Activated B cell treated with CpG ODN at 0.5 μM for 24 hours (primary cell): ENCODE measurements around the gene COG8. TPM values are rescaled to one million over a fixed set of nuclear protein-coding genes. Genes with fewer than 3 reads are reported as not detected.

Experiments
- ATAC-seq: fragments of 200-7000 bp; cut with Tn5 transposase; one replicate; pipeline ENCODE4 v1.10.0; 2021; ENCODE audit warnings: low read depth, mild to moderate bottlenecking, moderate library complexity
- CTCF ChIA-PET: fragments of 350-600 bp; sonication (Branson Sonifier 250); formaldehyde crosslinking; loops from one replicate; lab custom pipeline; 2021; ENCODE audit warnings: antibody characterized with exemption; lab: Charles Lee
- POLR2A ChIA-PET: fragments of 350-600 bp; sonication (Branson Sonifier 250); formaldehyde crosslinking; loops from one replicate; lab custom pipeline; 2021; ENCODE audit warnings: antibody characterized with exemption; lab: Charles Lee
- DNase-seq: peaks from one replicate; pipeline ENCODE4 v3.0.0; 2022
- H3K27ac Mint-ChIP-seq: one replicate; pipeline ENCODE4 v1.8.0; 2020; ENCODE audit warnings: mixed read lengths
- H3K27me3 Mint-ChIP-seq: one replicate; pipeline ENCODE4 v1.8.0; 2021; ENCODE audit warnings: mixed read lengths
- H3K36me3 Mint-ChIP-seq: one replicate; pipeline ENCODE4 v1.8.0; 2021; ENCODE audit warnings: low read depth, mixed read lengths
- H3K4me1 Mint-ChIP-seq: one replicate; pipeline ENCODE4 v1.8.0; 2021; ENCODE audit warnings: mixed read lengths
- H3K4me3 Mint-ChIP-seq: one replicate; pipeline ENCODE4 v1.8.0; 2020; ENCODE audit warnings: mild to moderate bottlenecking, mixed read lengths
- H3K9me3 Mint-ChIP-seq: one replicate; pipeline ENCODE4 v1.8.0; 2020; ENCODE audit warnings: mixed read lengths
- CTCF ChIP-seq: fragments of 200-600 bp; IDR thresholded peaks from one replicate; pipeline ENCODE4 v1.8.0; 2022; ENCODE audit warnings: antibody characterized with exemption, mild to moderate bottlenecking
- intact Hi-C: fragments of 100-400 bp; cut with micrococcal nuclease; formaldehyde crosslinking; loops from one replicate; pipeline ENCODE4 v1.15.1; 2024
- total RNA-seq: library from RNA; stranded (reverse); gene quantifications from 2 replicates; pipeline ENCODE4 v1.2.3, GENCODE V29; 2022

The COG8 gene
- total RNA-seq, 1 donor from 2014 or later = 45.4 TPM

GRCh38 chr16:69329369-69330285 is 9.7 kb downstream of the COG8 start:
- ChIA-PET CTCF (interaction anchor here (1.1 to 1.8 kb wide), 3 partner anchors 9 to 19 kb away, joined by 3 to 6 read pairs (median 5); partner anchors contain the start of gene COG8), POLR2A (interaction anchor here (0.6 to 3.2 kb wide), 8 partner anchors 10 to 433 kb away, joined by 3 to 35 read pairs (median 5); partner anchors contain the start of genes COG8, NIP7, VPS4A and WWP2)
- H3K36me3 Mint-ChIP-seq = peaks cover 64% of the 10 kb centered on the region
- H3K9me3 Mint-ChIP-seq = no peaks in the 10 kb centered on the region
- peaks cover 38% of the 10 kb centered on the region for H3K4me1 Mint-ChIP-seq
- peak; percentile 37 for ATAC-seq
- no peaks in the 10 kb centered on the region for H3K27me3 Mint-ChIP-seq
- no peak for TF ChIP-seq CTCF
- no peak overlapping the region for H3K27ac Mint-ChIP-seq
- intact Hi-C loops = loop anchor here (1.0 kb wide), 4 partner anchors 10 to 197 kb away; partner anchors contain the start of genes CHTF8, COG8, NIP7 and UTP4
- peak overlapping the region; percentile 81 for H3K4me3 Mint-ChIP-seq
- peak; percentile 7 for DNase-seq

- H3K4me1 Mint-ChIP-seq = peaks cover 36% of the 10 kb centered on the region
- DNase-seq = peak; percentile 12
Measured at GRCh38 chr16:69328854-69329316, 10.5 kb downstream of the COG8 start.

GRCh38 chr16:69327585-69328310 is 11.6 kb downstream of the COG8 start:
- DNase-seq (no peak), ATAC-seq (no peak)
- no peak overlapping the region for H3K4me3 Mint-ChIP-seq
- no peak for TF ChIP-seq CTCF
- intact Hi-C loops = no loop called here
- peaks cover 65% of the 10 kb centered on the region for H3K36me3 Mint-ChIP-seq
- CTCF ChIA-PET = no interaction called here
- peak overlapping the region; percentile 24 for H3K27ac Mint-ChIP-seq
- no peaks in the 10 kb centered on the region for H3K9me3 Mint-ChIP-seq
- H3K4me1 Mint-ChIP-seq = peaks cover 36% of the 10 kb centered on the region
- H3K27me3 Mint-ChIP-seq = no peaks in the 10 kb centered on the region
- POLR2A ChIA-PET = interaction anchor here (0.7 to 1.4 kb wide), 5 partner anchors 9 to 399 kb away, joined by 3 to 7 read pairs (median 3); partner anchors contain the start of genes COG8 and NIP7

More at GRCh38 chr16:69328854-69329316, 10.5 kb downstream of the COG8 start:
- Mint-ChIP-seq H3K4me3 (peak overlapping the region; percentile 81), H3K27me3 (no peaks in the 10 kb centered on the region), H3K9me3 (no peaks in the 10 kb centered on the region), H3K36me3 (peaks cover 64% of the 10 kb centered on the region), H3K27ac (peak overlapping the region; percentile 12)
- no peak for TF ChIP-seq CTCF
- ChIA-PET CTCF (interaction anchor here (1.8 kb wide), 1 partner anchor 10 kb away, joined by 6 read pairs; the partner anchor contains the start of gene COG8), POLR2A (interaction anchor here (0.6 to 3.2 kb wide), 5 partner anchors 11 to 433 kb away, joined by 3 to 35 read pairs (median 6); partner anchors contain the start of genes COG8, NIP7, VPS4A and WWP2)
- intact Hi-C loops = no loop called here
- no peak for ATAC-seq

GRCh38 chr16:69326172-69326873 is 13.0 kb downstream of the COG8 start:
- DNase-seq (no peak), ATAC-seq (no peak)
- Mint-ChIP-seq H3K27ac (no peak overlapping the region), H3K27me3 (no peaks in the 10 kb centered on the region), H3K36me3 (peaks cover 69% of the 10 kb centered on the region), H3K9me3 (no peaks in the 10 kb centered on the region), H3K4me1 (peaks cover 36% of the 10 kb centered on the region), H3K4me3 (no peak overlapping the region)
- intact Hi-C loops = no loop called here
- no peak for TF ChIP-seq CTCF
- POLR2A ChIA-PET = interaction anchor here (0.7 to 1.4 kb wide), 4 partner anchors 12 to 241 kb away, joined by 3 to 11 read pairs (median 5); no protein-coding TSS in a partner anchor
- CTCF ChIA-PET = no interaction called here
